Measurements from ENCODE around the gene PTPRG.

Gene PTPRG

GRCh38 chr3:61978460-61979419, 417.4 kb downstream of the PTPRG start:
- no peak for DNase-seq

GRCh38 chr3:61979638-61980037, 418.3 kb downstream of the PTPRG start:
- no peak for DNase-seq

- no peak for DNase-seq
These were observed 418.7 kb downstream of the PTPRG start for GRCh38 chr3:61980041-61980440.

- no peak for DNase-seq
These were observed 419.7 kb downstream of the PTPRG start for GRCh38 chr3:61981060-61981459.

- DNase-seq, result no peak
These were observed 422.1 kb downstream of the PTPRG start for GRCh38 chr3:61983479-61983878.

- DNase-seq, result no peak
These were observed 423.6 kb downstream of the PTPRG start for GRCh38 chr3:61985020-61985419.

GRCh38 chr3:61986473-61986872, 425.1 kb downstream of the PTPRG start:
- no peak for DNase-seq

- no peak for DNase-seq
These were observed 428.3 kb downstream of the PTPRG start for GRCh38 chr3:61989681-61990080.

GRCh38 chr3:61990327-61991027, 429.1 kb downstream of the PTPRG start:
- no peak for DNase-seq

- DNase-seq, result no peak
These were observed 430.3 kb downstream of the PTPRG start for GRCh38 chr3:61991706-61992105.

GRCh38 chr3:61996366-61996765, 435.0 kb downstream of the PTPRG start:
- DNase-seq, result no peak

- DNase-seq, result no peak
These were observed 435.7 kb downstream of the PTPRG start for GRCh38 chr3:61997101-61997500.

- DNase-seq, result no peak
These were observed 442.5 kb downstream of the PTPRG start for GRCh38 chr3:62003835-62004234.

GRCh38 chr3:62007036-62007435, 445.7 kb downstream of the PTPRG start:
- DNase-seq, result no peak

- DNase-seq, result no peak
These were observed 449.6 kb downstream of the PTPRG start for GRCh38 chr3:62010989-62011388.

GRCh38 chr3:62011666-62012065, 450.3 kb downstream of the PTPRG start:
- no peak for DNase-seq

- no peak for DNase-seq
These were observed 452.6 kb downstream of the PTPRG start for GRCh38 chr3:62013951-62014350.

- DNase-seq, result no peak
These were observed 453.7 kb downstream of the PTPRG start for GRCh38 chr3:62015111-62015510.

- no peak for DNase-seq
These were observed 458.5 kb downstream of the PTPRG start for GRCh38 chr3:62019906-62020305.

GRCh38 chr3:62020706-62021105, 459.3 kb downstream of the PTPRG start:
- DNase-seq, result no peak

GRCh38 chr3:62022312-62022711, 460.9 kb downstream of the PTPRG start:
- DNase-seq, result no peak

- no peak for DNase-seq
These were observed 463.5 kb downstream of the PTPRG start for GRCh38 chr3:62024882-62025281.

- DNase-seq, result no peak
These were observed 464.5 kb downstream of the PTPRG start for GRCh38 chr3:62025913-62026312.

- DNase-seq, result no peak
These were observed 465.9 kb downstream of the PTPRG start for GRCh38 chr3:62027241-62027640.
